GM12878 (cell line): ENCODE results near the gene USP50.
"Not testable (repeated sequence)": the region's sequence is repeated elsewhere in the genome, so short reads cannot be mapped to it uniquely, and the experiment has no call there.

Experiments used
- CHD2 ChIP-seq: IDR thresholded peaks from 2 replicates; pipeline ENCODE4 v1.6.1; 2011; ENCODE audit warnings: low read depth, low read length, improper control_type of control experiment, borderline replicate concordance
- CTCF ChIP-seq, 3 experiments: IDR thresholded peaks in 2 of 3; conservative IDR thresholded peaks in 1 of 3; 2 replicates each; pipeline ENCODE4 v1.5.1; 2011; ENCODE audit warnings: low read depth in 3 of 3, low read length in 3 of 3, mild to moderate bottlenecking in 3 of 3, control low read depth in 2 of 3, moderate library complexity in 2 of 3, inconsistent platforms in 1 of 3, mixed read lengths in 1 of 3; ENCODE audit not compliant: control insufficient read depth in 2 of 3, insufficient read depth in 1 of 3; ENCODE audit errors: extremely low read depth in 1 of 3
- EP300 ChIP-seq, 2 experiments: fragments of 150-350 bp in 1 of 2; IDR thresholded peaks; 2 replicates each; pipeline ENCODE4 v1.6.1; 2011 to 2012; ENCODE audit warnings: low read depth in 2 of 2, low read length in 2 of 2, borderline replicate concordance in 1 of 2, improper control_type of control experiment in 1 of 2, inconsistent platforms in 1 of 2; ENCODE audit not compliant: control insufficient read depth in 1 of 2
- EZH2 ChIP-seq: IDR thresholded peaks from 2 replicates; pipeline ENCODE4 v1.6.1; 2012; ENCODE audit warnings: low read depth, mild to moderate bottlenecking, control low read depth, inconsistent platforms, low read length, borderline replicate concordance; ENCODE audit not compliant: control insufficient read depth
- FOXM1 ChIP-seq: IDR thresholded peaks from 2 replicates; pipeline ENCODE4 v1.6.1; 2012; ENCODE audit warnings: low read depth, mild to moderate bottlenecking, inconsistent platforms, low read length, moderate library complexity
- NBN ChIP-seq: fragments of 450-650 bp; IDR thresholded peaks from 2 replicates; pipeline ENCODE4 v1.6.1; 2016
- NFYB ChIP-seq: IDR thresholded peaks from 2 replicates; pipeline ENCODE4 v1.6.1; 2011; ENCODE audit warnings: low read depth, mild to moderate bottlenecking, low read length, improper control_type of control experiment, moderate library complexity; ENCODE audit not compliant: insufficient read depth
- POLR2A ChIP-seq: IDR thresholded peaks from 2 replicates; pipeline ENCODE4 v1.6.1; 2011; ENCODE audit warnings: low read depth, mild to moderate bottlenecking, low read length
- REST ChIP-seq: IDR thresholded peaks from 2 replicates; pipeline ENCODE4 v1.6.1; 2012; ENCODE audit warnings: mild to moderate bottlenecking, low read depth, low read length
- SUZ12 ChIP-seq: fragments of 200-600 bp; sonication (generic); IDR thresholded peaks from one replicate; pipeline ENCODE4 v1.6.1; 2018; ENCODE audit warnings: antibody characterized with exemption, mild to moderate bottlenecking; ENCODE audit not compliant: unreplicated experiment
- TCF7 ChIP-seq: IDR thresholded peaks from 2 replicates; pipeline ENCODE4 v1.6.1; 2014; ENCODE audit warnings: antibody characterized with exemption, borderline replicate concordance
- ZBTB4 ChIP-seq: fragments of 450-650 bp; formaldehyde crosslinking; IDR thresholded peaks from 2 replicates; pipeline ENCODE4 v1.4.0; 2022; ENCODE audit warnings: mild to moderate bottlenecking, moderate library complexity
- ZZZ3 ChIP-seq: IDR thresholded peaks from 2 replicates; pipeline ENCODE4 v1.6.1; 2011; ENCODE audit warnings: low read depth; ENCODE audit not compliant: control insufficient read depth, insufficient read length

- not testable (repeated sequence) for TF ChIP-seq FOXM1; CTCF (IDR thresholded peaks at IDR 0.05 in 2 of 3, conservative IDR thresholded peaks at IDR 0.05 in 1 of 3; ENCODE audit: control insufficient read depth in 2 of 3, extremely low read depth in 1 of 3, insufficient read depth in 1 of 3, low read depth in 3 of 3, low read length in 3 of 3); EZH2; POLR2A; ZBTB4 (CRISPR knock-in tag); ZZZ3; EP300 (IDR thresholded peaks at IDR 0.05; ENCODE audit: borderline replicate concordance in 1 of 2, control insufficient read depth in 1 of 2, low read depth in 2 of 2, low read length in 2 of 2); NFYB; SUZ12; TCF7; REST; NBN; CHD2
These were observed 27.4 kb upstream of the USP50 start for GRCh38 chr15:50573842-50574241.
